MM.1S (cell line): ENCODE results near the gene WNK2.

Source experiments
- DNase-seq: peaks from one replicate; pipeline ENCODE4 v3.0.0-alpha.2; 2015
- H2AFZ ChIP-seq: fragments of 300-600 bp; sonication (generic); 2 replicates; pipeline ENCODE4 v1.6.0; 2016; ENCODE audit warnings: antibody characterized with exemption, low read length
- H3F3A ChIP-seq: fragments of 300-600 bp; sonication (generic); 2 replicates; pipeline ENCODE4 v1.6.1; 2016; ENCODE audit warnings: mild to moderate bottlenecking, antibody characterized with exemption, low read length, moderate library complexity, mixed read lengths; ENCODE audit not compliant: insufficient read depth
- H3K27ac ChIP-seq: fragments of 300-600 bp; sonication (generic); 2 replicates; pipeline ENCODE4 v1.5.1; 2016; ENCODE audit warnings: mild to moderate bottlenecking, low read length
- H3K27me3 ChIP-seq: fragments of 300-600 bp; sonication (generic); replicated peaks from 2 replicates; pipeline ENCODE4 v1.6.0; 2016; ENCODE audit warnings: low read length; ENCODE audit not compliant: insufficient read depth
- H3K36me3 ChIP-seq: fragments of 300-600 bp; sonication (generic); replicated peaks from 2 replicates; pipeline ENCODE4 v1.6.1; 2016; ENCODE audit warnings: mild to moderate bottlenecking, low read length, mixed read lengths; ENCODE audit not compliant: insufficient read depth
- H3K4me1 ChIP-seq: fragments of 300-600 bp; sonication (generic); 2 replicates; pipeline ENCODE4 v1.6.1; 2016; ENCODE audit warnings: low read length, mixed read lengths
- H3K4me2 ChIP-seq: fragments of 300-600 bp; sonication (generic); 2 replicates; pipeline ENCODE4 v1.6.0; 2016; ENCODE audit warnings: low read depth, low read length
- H3K4me3 ChIP-seq: fragments of 300-600 bp; sonication (generic); 2 replicates; pipeline ENCODE4 v1.5.1; 2016; ENCODE audit warnings: low read length, mixed read lengths
- H3K79me2 ChIP-seq: fragments of 300-600 bp; sonication (generic); 2 replicates; pipeline ENCODE4 v1.6.1; 2016; ENCODE audit warnings: mixed run types, low read length, mixed read lengths
- H3K9ac ChIP-seq: fragments of 300-600 bp; sonication (generic); 2 replicates; pipeline ENCODE4 v1.6.1; 2016; ENCODE audit warnings: low read length, mixed read lengths
- H3K9me2 ChIP-seq: fragments of 300-600 bp; sonication (generic); replicated peaks from 2 replicates; pipeline ENCODE4 v1.6.1; 2016; ENCODE audit warnings: mild to moderate bottlenecking, low read length, mixed read lengths; ENCODE audit not compliant: insufficient read depth
- H3K9me3 ChIP-seq: fragments of 300-600 bp; sonication (generic); replicated peaks from 2 replicates; pipeline ENCODE4 v1.6.1; 2016; ENCODE audit warnings: mild to moderate bottlenecking, low read length, mixed read lengths; ENCODE audit not compliant: insufficient read depth
- H4K20me1 ChIP-seq: fragments of 300-600 bp; sonication (generic); 2 replicates; pipeline ENCODE4 v1.6.1; 2016; ENCODE audit warnings: mild to moderate bottlenecking, low read length, moderate library complexity, mixed read lengths; ENCODE audit not compliant: insufficient read depth
- CTCF ChIP-seq: fragments of 300-600 bp; sonication (generic); IDR thresholded peaks from 2 replicates; pipeline ENCODE4 v1.5.1; 2016; ENCODE audit warnings: antibody characterized with exemption, low read length, mixed read lengths
- EZH2 ChIP-seq: fragments of 300-600 bp; sonication (generic); optimal IDR thresholded peaks from 2 replicates; pipeline ENCODE3; 2017; ENCODE audit warnings: low read depth, mild to moderate bottlenecking, antibody characterized with exemption, low read length, mixed read lengths
- EZH2phosphoT487 ChIP-seq: fragments of 300-600 bp; sonication (generic); IDR thresholded peaks from 2 replicates; pipeline ENCODE4 v1.6.1; 2018; ENCODE audit warnings: antibody characterized with exemption, low read length

The WNK2 gene

GRCh38 chr9:93296889-93297480 lies 113.0 kb downstream of the WNK2 start:
- H3K9me3 ChIP-seq, result no peaks in the 10 kb centered on the region
- no peak overlapping the region for H3K4me3 ChIP-seq
- DNase-seq, result no peak
- no peaks in the 10 kb centered on the region for H3K79me2 ChIP-seq
- H3K36me3 ChIP-seq, result no peaks in the 10 kb centered on the region
- TF ChIP-seq EZH2phosphoT487 (no peak), EZH2 (no peak), CTCF (no peak)
- H3K9me2 ChIP-seq, result no peaks in the 10 kb centered on the region
- no peak overlapping the region for H2AFZ ChIP-seq
- H3K27ac ChIP-seq, result no peak overlapping the region
- no peaks in the 10 kb centered on the region for H4K20me1 ChIP-seq
- no peaks in the 10 kb centered on the region for H3K4me1 ChIP-seq
- H3K9ac ChIP-seq, result no peak overlapping the region
- no peaks in the 10 kb centered on the region for H3F3A ChIP-seq
- H3K4me2 ChIP-seq, result no peak overlapping the region
- no peaks in the 10 kb centered on the region for H3K27me3 ChIP-seq

- Histone ChIP-seq H3K79me2 (no peaks in the 10 kb centered on the region), H3K9ac (no peak overlapping the region), H3F3A (no peaks in the 10 kb centered on the region), H4K20me1 (no peaks in the 10 kb centered on the region), H3K27me3 (no peaks in the 10 kb centered on the region), H2AFZ (no peak overlapping the region), H3K4me2 (no peak overlapping the region), H3K4me3 (no peak overlapping the region), H3K9me3 (no peaks in the 10 kb centered on the region), H3K9me2 (no peaks in the 10 kb centered on the region), H3K4me1 (peaks cover 5% of the 10 kb centered on the region), H3K36me3 (no peaks in the 10 kb centered on the region), H3K27ac (no peak overlapping the region)
- TF ChIP-seq EZH2, result no peak
- no peak for DNase-seq
Observed at GRCh38 chr9:93297659-93298497, 113.9 kb downstream of the WNK2 start.

GRCh38 chr9:93298498-93299417 lies 114.8 kb downstream of the WNK2 start:
- Histone ChIP-seq H3K9me2 (no peaks in the 10 kb centered on the region), H3K79me2 (no peaks in the 10 kb centered on the region), H2AFZ (no peak overlapping the region), H3K4me2 (no peak overlapping the region), H3K4me3 (no peak overlapping the region), H3K27me3 (no peaks in the 10 kb centered on the region), H3K9me3 (no peaks in the 10 kb centered on the region), H3K36me3 (no peaks in the 10 kb centered on the region), H4K20me1 (no peaks in the 10 kb centered on the region), H3K9ac (no peak overlapping the region), H3F3A (no peaks in the 10 kb centered on the region), H3K4me1 (peaks cover 5% of the 10 kb centered on the region), H3K27ac (no peak overlapping the region)
- TF ChIP-seq CTCF (no peak), EZH2 (no peak), EZH2phosphoT487 (no peak)
- DNase-seq, result no peak
